NCI-H2081 treated with DMSO at 0.1 percent for 48 hours (cell line): Measurements from ENCODE around the gene MAGOH.
"Not testable (repeated sequence)": the region's sequence is repeated elsewhere in the genome, so short reads cannot be mapped to it uniquely, and the experiment has no call there.

Experiments used
- DNase-seq: peaks from one replicate; lab custom pipeline; 2025; lab: John Stamatoyannopoulos, UW

Gene MAGOH

DNA sequence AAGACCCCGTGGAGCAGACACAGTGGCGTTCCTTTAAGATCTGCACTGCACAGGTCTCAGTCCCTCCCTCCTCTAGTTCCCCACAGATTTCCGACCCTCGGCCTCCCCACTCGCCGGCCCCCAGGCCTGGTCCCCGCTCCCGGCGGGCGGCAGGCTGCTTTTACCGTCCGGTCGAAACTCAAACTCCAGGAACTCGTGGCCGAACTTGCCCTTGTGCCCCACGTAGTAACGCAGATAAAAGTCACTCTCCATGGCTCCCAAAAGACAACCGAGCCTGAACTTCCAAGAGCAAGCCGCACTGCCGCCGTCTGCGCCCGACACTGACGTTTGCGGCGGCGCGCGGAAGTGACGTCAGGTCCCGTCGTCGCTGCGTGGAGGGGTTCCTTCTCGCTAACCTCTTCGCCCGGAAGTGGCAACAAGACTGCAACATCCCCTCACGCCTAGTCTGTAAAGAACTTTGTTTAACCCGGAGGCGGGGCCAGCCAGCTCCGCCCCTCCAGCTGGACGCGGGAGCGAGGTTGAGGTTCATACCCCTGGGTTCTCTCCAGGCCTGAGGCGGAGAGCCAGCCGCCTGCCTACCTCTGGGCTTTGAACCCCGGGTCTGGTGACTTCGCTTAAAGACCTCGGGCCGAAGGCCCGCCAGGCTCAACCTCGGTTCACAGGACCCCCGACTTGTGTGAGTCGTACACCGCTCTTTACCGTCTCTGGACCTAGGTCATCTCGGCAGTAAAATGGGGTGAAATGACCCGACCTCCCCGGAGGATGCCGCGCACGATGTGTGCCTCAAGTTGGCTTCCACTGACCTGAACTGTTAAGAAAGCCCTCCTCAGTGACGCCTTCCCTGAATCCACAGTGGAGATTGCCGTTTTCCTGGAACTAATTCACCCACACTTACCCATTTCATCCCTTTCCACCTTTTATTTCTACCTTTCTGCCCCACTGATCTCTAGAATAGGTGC lies at the start of gene MAGOH:
Gene MAGOH (minus strand): TSS at position 322 of the 959 bp plus-strand sequence. CDS start 70 bp downstream, at position 252.
- peak; percentile 77 for DNase-seq

DNA sequence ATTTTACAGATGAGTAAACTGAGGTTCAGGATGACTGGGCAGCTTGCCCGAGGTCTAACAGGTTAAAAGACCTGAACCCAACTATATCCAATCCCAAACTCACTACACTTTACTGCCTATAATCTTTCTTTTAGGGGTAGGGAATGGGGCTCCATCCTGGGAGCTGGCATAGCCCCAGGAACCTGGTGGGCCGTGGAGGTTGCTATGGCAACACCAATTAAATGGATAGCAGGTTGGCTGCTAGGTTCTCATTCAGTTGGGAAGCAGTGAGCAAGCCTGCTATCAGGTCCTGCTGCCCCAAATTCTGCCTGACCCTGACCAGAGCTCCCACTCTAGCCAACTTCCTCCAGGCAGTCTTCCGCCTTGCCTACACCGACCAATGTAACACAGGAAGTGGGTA lies 48.6 kb upstream of the MAGOH start:
- DNase-seq = no peak

DNA sequence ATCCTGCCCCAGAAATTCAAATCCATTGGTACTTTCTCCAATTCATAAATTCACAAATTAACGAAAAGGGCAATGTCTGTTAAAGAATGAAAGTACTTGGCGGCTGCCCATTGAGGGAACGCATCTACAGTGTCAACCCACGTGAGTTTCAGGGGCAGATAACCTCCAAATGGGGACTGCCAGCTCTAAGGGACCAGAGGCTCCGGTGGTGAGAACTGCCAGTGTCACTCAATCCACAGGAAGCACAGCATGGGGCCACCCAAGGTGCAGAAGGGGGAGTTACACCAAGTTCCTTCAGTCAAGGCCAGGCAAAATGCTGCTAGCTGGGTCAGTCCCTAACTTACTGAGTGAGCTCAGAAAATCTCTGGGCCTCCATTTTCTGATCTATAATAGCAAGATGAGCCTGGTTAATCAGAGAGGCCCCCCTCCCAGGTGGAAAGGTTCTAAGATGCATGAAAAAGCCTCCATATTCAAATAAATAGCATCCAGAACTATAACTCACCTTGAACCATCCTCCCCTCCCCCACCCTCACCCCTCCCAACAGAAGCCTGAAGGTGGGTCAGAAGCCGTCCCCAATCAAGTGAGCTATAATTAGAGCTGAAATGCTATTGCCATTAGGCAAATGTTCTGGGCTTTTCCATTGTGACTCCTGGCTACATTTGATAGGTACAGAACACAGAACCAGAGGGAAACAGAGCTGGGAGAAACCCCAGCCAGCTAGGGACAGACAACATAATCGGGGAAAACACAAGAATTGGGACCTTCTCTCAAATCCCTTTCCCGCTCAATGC lies 47.8 kb upstream of the MAGOH start:
- no peak for DNase-seq

DNA sequence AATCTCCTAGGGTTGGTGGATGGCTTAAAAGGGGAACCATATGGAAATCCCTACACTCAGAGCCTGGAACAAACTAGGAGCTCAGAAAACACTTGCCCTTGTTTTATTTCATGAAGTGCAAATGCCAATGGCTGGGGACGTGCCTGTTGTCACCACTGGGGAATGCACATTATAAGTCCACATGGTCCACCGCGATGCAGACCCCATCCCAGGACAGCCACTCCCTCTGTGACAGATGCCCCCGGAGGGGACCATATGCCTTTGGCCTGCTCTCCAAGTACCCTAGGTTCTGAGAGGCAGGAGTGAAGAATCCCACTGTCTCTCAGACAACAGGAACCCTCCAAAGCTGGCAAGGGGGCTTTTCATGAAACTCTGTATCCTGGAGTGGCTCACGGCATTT lies 47.2 kb upstream of the MAGOH start:
- no peak for DNase-seq

DNA sequence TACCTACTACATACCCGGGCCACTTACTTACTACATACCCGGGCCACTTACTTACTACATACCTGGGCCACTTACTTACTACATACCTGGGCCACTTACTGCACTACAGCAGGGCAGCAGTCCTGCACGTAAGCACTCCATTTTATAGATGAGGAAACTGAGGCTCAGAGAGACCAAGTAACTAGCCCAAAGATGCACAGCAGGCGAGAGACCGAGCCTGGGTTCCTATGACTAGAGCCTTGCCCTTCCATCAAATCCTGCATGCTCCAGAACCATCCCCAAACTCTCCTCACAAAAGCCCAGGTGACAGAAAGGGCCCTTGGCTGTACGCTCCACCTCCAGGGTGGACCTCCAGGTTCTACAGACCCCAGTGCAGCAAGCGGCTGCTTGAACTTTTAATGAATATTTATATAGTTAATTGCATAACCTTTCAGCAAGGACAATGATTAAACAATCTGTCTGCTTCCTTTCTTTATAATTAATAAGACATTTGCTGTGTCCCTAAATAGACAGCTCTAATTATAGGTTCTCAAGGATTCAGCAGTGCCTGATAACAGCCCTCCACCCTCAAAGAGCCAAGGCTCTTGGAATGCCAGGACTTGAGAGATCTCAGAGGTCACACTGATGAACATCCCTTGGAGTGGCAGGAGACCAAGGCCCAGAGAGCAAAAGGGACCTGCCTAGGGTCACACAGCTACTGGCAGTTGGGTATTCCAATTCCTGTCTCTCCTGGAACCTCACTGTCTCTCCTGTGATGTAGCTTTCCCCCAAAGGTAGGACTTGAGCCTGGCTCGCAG lies 46.1 kb upstream of the MAGOH start:
- DNase-seq = no peak

DNA sequence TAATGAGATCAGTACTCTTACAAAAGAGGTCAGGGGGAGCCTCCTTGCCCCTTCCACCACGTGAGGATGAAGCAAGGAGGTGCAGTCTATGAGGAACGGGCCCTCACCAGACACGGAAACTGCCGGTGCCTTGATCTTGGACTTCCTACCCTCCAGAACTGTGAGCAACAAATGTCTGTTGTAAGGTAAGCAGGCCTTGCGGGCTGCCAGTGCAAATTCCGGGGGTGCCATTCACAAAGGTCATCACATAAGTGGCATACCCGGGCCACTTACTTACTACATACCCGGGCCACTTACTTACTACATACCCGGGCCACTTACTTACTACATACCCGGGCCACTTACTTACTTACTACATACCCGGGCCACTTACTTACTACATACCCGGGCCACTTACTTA lies 44.8 kb upstream of the MAGOH start:
- not testable (repeated sequence) for DNase-seq

DNA sequence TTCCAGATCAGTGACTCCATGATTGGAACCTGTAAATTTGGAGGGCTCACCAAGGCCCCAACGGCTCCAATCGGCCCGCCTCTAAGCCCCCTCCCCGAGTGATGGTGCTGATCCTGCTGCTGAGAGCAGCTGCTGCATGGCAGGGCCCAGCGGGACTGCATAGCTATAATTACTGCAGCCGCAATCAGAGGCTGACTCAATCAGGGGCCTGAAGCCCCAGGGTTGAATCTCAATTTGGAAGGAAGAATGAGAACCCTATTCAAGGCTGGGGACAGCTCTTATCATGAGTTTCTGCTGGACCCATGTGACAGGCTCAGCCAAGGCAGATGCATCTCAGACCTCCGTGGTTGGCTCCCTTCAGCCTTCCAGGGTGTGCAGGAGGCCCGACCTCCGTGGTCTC lies 42.8 kb upstream of the MAGOH start:
- DNase-seq = no peak

DNA sequence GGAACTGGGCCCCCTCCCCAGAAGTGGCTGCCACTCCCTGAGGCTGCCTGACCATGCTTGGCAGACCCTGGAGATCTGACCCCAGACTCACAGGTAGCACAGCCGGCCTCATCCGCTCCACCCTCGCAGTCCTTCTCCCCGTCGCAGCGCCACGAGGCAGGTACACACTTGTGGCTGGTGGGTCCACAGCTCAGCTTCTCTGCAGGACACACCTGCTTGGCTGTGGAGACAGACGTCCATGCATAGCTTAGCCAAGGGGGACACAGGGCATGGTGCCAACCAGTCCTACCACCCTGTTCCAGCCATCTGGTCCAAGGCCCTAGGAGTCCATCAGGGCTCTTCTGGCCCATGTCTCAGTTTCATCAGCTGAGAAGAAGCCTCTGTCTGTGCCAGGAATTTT lies 42.2 kb upstream of the MAGOH start:
- DNase-seq = no peak

DNA sequence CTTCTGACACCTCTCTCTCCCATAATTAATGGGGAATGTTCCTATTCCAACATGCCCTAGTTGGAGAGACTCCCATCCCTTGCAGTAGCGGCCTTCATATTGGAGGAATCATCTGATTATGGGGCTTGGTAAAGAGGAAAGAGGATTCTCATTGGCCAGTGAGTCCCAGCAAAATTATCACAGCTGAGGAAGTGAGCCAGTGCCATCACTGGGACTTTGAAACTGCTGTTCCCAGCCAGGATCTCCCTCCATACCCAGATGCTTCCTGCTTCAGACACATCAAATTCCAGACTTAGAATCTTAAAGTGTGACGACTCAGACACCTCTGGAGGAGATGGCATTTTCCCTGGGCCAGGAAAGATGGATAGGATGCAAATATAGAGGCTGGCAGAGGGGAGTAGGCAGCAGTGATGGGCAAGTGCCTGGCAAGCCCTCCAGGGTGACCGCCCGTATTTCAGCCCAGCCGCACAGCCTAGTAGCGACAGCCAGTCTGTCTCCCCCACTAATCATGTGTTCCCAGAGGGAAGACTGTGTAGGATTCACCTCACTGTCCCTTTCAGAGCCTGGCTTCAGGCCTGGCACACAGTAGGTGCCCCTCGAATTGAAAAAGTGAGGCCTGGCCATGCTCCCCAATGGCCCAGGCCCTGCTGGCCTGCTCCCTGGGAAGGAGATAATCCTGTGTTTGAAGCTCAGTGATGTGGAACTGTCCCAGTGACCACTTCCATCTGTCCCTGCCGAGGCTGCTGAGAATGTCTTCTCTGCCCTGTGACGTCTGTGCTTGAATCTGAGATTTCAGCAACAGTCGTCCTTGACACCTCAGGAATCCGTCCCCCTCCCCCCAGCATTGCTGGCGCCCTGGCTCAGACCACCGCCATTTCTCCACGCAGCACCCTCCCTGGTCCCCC lies 41.2 kb upstream of the MAGOH start:
- DNase-seq = no peak

DNA sequence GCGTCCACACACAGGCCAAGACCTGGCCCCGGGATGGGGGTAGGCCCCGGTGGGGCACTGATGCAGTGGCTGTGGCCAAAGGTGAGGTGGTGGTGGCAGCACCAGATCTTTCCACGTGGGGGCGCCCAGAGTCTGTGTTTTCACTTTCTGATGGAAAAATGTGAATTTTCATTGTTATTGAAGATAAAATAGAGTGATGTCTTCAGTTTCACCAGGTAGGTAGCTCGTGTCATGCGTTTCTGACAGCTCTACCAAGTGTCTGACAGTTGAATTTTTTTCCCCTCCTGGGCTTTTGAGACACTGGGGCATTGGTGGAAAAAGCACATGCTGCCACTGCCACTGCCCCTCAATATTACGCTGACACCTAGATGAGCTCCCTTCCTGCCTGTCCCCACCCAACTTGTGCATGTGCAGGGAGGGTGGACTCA lies 40.0 kb upstream of the MAGOH start:
- DNase-seq = no peak

DNA sequence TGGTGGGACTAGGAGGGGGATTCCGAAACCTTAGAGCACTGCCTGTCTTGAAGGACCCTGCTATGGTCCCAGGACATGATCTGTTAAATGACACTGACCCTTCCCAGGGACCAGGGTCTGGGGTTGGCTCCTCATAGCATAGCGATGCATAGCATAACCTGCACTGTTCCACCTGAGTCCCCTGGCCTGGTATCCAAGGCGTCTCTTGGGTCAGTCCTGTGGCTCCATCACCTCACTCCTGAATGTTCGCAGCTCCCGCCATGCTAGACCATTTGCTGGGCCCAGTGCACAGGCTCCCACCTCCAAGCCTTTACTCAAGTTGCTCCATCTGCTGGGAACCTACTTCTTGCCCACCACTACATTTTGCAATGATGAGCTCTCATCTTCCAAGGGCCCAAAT lies 39.0 kb upstream of the MAGOH start:
- DNase-seq = no peak

DNA sequence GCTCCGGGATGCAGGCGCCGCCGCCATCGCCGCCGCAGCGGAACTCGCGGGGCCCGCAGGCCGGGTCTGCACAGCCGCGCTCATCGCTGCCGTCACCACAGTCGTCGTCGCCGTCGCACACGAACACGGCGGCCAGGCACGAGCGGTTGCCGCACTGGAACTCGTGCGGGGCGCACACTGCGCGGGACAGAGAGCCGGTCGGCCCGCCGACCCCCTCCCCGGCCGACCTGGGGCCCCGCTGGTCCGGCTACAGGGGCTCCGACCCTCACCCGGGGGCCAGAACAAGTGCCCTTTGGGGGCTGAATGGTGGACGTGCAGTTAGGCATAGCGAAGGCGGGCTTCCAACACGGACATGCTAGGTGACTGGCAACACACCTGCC lies 38.6 kb upstream of the MAGOH start:
- DNase-seq = no peak

DNA sequence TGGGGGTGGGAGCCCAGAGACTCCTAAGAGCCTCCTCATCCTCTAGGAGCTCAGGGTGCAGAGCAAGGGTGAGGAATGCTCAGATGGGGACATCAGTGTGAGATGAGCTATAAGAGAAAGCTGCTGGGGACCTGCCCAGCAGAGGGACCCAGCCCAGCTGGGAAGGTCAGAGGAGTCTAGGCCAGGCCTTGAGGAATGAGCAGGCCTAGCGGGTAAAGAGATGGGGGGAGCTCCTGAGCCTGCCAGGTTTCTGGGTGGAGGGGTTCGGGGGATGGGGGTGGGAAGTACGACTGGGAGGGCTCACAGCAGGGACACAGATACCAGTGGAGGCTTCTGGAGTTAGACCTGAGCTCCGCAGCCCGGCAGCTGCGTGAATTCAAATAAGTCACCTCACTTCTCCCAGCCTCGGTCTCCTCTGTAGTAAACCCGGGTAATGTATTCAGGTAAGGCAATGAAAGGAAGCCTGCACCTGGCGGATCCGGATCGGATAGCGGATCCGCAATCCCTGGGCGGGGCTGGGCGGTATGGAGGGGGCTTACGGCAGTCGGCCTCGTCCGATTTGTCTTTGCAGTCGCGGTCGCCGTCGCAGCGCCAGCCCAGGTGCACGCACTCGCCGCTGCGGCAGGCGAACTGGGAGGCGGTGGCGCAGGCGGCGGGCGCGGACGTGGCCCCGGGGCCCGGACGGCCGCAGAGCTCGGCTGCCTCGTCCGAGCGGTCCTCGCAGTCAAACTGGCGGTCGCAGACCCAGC lies 38.0 kb upstream of the MAGOH start:
- no peak for DNase-seq

DNA sequence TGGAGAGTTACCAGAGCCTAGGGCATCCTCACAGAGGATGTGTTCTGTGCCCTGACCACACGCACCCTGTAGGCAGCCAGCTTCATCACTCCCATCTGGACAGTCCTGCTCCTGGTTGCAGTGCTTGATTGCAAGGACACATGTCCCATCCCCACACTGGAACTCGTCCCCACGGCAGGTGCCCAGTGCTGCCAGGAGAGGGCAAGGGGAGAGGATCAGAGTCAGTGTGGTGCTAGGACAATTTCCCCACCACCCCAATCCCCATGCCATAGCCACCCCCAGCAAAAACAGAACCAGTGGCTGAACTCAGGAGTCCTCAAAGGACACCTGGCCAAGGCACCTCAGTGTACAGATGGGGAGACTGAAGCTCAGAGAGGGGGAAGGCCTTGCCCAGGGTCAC lies 37.2 kb upstream of the MAGOH start:
- no peak for DNase-seq

DNA sequence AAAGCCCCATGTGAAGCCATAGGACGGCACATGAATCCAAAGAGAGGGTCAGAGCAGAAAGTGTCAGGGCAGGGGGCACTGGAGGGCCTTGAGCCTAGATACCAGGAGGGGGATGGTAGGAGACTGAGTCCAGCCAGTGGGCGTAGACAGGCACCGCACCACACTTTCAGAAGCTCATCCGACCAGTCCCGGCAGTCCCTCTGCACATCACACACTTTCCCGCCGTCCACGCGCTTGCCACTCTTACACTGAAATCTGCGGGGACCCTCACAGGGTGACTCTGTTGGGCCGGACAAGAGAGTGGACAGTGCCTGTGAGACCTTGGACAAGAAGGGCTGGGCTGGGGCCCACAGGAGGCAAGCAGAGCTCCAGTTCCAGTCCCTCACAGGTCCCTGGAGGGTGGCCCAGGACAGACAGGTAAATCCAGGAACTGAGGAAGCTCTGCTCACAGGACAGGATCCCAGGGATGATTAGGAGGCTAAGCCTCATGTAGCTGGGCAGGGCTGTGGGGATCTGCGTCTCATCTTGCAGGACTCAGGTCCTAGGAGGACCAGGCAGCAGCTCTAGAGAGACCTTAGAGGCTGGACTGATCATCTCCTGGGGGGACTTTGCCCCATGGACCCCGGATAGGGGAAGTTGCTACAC lies 36.3 kb upstream of the MAGOH start:
- no peak for DNase-seq

DNA sequence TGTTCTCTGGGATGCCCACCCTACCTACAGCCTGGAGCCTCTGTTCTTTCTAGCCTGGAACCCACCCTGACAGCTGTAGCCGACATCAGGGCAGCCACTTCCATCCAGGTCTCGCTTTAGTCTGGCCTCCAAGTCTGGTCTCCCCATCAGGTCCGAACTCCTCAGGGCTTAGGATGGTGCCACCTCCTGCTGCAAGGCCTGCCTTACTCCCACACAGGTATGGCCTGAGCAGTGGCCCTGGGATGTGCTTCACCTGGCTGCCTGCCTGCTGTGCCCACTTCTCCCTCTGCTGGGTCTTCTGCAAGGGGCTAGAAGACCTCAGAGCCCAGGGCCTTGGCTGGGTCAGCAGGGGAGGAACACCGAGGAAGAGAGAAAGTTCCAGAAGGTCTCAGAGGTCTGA lies 35.7 kb upstream of the MAGOH start:
- DNase-seq = no peak

DNA sequence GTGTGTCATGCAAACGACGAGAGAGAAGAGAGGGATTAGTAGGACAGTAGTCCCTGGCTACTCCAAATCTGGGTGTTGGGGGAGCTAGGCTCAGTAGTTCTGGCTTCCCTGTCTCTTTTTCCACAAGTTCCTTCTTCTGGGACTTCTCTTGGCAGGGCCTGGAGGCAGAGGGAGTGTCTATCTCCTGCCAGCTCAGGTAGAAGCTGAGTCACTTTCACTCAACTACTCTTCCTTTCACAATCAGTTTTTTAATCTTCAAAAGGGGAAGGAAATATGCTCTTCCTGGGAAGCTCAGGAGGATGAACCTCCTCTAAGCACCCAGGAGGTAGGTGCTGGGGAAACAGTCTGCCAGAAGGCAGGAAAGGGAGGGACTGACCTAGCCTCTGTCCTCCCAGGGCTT lies 35.2 kb upstream of the MAGOH start:
- no peak for DNase-seq

DNA sequence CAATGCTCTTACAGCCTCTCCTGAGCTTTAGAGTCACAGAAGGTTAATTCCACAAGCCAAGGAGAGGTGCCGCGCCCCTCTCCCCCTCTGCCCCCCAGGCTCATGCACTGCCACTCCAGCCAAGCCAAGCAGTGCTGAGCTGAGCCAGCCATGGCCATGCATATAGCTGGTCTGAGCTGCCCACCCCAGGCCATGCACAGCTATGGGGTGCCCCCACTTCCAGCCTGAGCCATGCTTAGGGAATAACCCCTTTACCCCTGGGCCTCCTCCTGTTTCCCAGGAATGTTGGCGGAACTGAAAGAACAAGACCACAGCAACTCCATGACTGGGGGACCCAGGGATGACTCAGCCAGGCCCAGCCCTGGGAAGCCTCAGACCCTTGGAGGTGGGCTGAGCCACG lies 34.0 kb upstream of the MAGOH start:
- no peak for DNase-seq

DNA sequence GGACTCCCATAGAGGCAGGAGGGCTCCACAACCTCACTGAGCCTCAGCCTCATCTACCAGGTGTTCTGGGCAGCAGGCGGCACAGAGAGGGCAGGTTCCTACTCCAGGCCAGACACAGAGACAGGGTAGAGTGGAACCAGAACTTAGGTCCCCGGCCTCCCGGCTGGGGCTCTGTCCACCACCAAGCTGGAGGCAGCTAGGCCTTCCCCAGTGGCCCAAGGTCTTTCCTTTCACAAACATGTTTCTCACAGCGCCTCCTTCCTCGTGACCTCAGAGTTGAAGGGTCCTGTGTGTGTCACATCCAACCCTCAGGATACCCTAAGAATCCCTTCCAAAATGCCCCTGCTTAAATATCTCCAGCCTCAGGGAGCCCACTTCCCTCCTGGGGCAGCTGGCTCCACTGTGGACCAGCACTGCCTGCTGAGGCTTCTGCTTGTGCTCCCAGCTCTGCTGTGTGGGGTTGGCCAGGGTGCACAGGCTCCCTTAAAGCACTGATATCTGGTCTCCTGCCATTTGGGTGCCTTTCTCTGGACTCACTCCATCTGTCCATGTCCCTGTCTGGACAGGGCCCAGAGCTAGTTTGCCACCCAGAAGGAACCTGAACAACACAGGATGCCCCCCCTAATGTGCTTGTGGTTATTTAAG lies 33.2 kb upstream of the MAGOH start:
- no peak for DNase-seq

DNA sequence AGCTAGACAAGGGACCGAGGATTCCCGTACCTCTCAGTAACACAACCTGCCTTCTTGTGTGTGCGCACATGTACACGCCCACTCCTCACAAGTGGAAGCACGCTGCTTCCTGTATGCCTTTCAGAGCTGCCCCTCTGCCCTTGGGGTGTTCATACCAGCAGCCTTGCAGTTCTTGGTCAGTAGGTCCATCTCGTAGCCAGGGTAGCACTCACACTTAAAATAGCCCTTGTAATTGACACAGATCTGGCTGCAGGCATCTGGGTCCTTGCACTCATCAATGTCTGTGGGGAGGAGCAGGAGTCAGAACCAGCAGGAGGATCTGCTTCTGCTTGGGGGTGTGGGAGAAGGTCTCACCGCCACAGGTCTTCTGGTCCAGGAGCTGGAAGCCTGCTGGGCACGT lies 32.6 kb upstream of the MAGOH start:
- no peak for DNase-seq
